NCI-H510A treated with DMSO at 0.1 percent for 48 hours (cell line): ENCODE measurements around the gene MORN5.

Experiments used
- DNase-seq: peaks from one replicate; lab custom pipeline; 2025; lab: John Stamatoyannopoulos, UW

Gene MORN5

DNA sequence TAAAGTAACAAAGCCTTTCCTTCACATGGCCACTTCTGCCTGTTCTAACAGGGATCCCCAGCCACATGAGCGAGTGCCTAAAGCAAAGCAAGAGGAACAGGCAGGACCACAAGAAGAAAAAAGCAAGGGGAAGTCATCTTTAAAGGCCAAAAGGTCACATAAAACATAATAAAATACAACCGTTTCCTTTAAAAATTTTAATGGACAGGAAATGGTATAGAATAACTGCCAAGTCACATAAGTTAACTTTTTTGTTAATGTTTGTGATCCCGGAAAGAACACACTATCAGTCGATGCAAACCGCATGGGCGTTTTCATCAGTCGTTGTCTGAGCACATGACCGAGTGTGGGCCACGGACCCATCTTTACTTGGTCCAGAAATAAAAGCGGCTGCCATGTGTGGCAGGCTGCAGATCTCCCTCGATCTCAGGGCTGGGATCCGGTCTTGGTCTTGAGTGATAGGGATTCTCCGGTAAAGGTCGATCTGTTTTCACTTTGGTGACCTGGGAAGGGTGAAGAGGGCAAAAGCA, 15.8 kb upstream of the MORN5 start:
- no peak for DNase-seq

GRCh38 chr9:122144836-122145591, 14.7 kb upstream of the MORN5 start:
- no peak for DNase-seq

- no peak for DNase-seq
Observed at GRCh38 chr9:122145592-122145863, 14.2 kb upstream of the MORN5 start.

DNA sequence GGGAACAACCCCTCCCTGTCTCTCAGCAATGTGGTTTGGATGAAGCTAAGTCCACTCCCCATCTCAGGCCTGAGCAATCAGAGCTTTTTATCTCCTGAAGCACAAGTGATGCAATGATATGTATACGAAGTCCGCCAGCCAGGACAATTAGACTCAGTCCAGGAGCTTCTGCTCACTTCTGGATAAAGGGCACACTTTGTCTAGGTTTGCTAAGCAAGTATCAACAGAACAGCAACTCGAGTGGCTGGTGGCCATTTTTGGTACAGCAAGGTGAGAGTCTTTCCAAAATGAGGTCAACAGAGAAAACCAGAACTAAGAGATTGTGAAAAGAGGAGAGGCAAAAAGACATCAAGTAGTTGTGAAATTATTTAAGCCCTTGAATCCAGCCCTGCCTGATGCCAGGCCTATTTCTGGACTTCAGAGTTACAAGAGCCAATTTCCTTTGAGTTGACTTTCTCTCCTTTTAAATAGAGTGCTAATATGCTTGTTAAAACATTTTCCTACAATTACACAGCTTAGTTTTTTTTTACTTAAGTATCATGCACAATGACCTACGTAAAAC, 8.4 kb upstream of the MORN5 start:
- no peak for DNase-seq

DNA sequence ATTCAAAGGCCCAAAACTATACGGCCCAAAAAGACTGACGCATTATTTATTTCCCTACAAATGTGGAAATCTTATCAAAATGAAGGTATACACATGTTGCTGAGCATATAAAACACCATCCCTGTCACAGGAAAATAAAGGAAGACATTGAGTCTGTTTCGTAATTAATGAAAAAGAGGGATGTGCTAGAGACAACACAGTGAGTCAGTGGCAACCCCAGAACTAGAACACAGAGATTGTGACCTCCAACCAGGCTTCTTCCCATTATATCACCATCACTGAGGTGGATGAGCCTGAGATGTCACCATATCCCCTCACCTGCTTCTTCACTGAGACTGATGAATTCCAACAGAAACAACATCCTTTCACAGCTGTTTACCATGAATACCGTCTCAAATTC, 3.9 kb upstream of the MORN5 start:
- no peak for DNase-seq

DNA sequence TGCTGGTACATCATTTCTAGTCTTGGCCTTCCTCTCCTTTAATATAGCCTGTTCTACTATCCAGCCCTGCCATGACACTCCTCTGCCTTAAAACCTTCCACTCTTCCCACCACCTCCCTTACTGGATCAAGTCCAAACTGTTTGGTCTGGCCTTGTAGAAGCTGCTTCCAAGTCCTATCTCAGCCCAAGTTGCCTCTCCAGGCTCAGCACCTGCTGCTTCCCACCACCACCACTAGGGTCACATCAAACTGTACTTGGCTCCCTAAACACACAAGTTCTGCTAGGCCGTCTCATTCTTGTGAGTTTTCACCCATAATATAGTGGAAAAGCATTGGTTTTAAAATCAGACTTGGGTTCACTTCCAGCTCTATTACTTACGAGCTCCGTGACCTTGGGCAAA, 1.5 kb upstream of the MORN5 start:
- peak; percentile 23 for DNase-seq

GRCh38 chr9:122159925-122160246, 178 bp downstream of the MORN5 start:
- DNase-seq = no peak

- no peak for DNase-seq
Observed at GRCh38 chr9:122162415-122162814, 2.7 kb downstream of the MORN5 start.

DNA sequence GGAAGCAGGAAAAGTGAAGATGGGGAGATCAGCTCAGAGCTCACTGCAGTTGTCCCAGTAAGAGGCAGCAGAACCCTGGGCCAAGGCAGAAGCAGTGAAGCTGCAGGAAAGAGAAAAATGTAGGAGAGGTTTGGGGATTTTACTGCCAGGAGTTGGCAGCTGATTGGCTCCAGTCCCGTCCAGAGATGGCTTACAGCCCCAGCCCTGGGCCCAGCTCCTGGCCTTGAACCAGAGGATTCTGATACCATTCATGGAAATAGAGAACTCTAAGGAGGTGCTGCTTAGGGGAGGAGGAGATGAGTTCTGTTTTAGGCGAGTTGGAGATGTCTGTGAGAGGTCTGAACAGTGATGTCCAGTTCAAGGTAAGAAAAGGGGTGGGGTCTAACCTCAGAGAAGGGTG, 4.6 kb downstream of the MORN5 start:
- no peak for DNase-seq

GRCh38 chr9:122168356-122168755, 8.6 kb downstream of the MORN5 start:
- no peak for DNase-seq

DNA sequence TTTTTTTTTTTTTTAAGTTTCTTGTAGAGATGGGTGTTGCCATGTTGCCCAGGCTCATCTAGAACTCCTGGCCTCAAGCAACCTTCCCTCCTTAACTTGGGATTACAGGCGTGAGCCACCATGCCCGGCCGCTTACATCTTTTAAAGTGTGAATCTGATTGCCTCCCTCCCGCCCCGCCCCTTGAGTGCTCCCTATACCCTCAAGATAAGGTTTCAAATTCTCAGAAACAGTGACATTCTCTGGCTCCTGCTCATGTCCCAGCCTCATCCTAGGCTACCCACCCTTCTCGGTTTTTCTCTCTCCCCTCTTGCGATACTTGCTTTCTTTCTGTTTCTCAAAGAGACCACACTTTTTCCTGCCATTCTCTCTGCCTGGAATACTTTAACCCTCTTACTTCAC, 12.4 kb downstream of the MORN5 start:
- no peak for DNase-seq

GRCh38 chr9:122173670-122174069, 14.0 kb downstream of the MORN5 start:
- DNase-seq = no peak

DNA sequence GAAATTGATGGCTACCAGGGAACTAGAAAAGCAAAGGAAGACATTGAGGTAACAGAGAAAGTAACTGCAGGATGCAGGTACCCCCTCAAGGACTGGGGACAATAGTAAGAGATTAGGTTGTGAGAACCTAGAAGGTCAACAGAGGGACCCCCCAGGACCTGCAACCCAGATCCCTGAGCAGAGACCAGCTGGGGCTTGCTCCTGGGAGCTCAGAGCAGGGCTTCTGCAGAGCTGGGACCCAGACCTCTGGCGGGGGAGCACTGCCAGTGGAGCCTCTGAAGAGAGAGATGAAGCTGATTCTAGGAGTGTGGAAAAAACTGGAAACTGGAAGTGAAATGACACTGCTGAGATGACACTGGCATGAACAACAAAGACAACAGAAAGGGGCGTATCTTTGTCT, 17.2 kb downstream of the MORN5 start:
- DNase-seq = no peak

DNA sequence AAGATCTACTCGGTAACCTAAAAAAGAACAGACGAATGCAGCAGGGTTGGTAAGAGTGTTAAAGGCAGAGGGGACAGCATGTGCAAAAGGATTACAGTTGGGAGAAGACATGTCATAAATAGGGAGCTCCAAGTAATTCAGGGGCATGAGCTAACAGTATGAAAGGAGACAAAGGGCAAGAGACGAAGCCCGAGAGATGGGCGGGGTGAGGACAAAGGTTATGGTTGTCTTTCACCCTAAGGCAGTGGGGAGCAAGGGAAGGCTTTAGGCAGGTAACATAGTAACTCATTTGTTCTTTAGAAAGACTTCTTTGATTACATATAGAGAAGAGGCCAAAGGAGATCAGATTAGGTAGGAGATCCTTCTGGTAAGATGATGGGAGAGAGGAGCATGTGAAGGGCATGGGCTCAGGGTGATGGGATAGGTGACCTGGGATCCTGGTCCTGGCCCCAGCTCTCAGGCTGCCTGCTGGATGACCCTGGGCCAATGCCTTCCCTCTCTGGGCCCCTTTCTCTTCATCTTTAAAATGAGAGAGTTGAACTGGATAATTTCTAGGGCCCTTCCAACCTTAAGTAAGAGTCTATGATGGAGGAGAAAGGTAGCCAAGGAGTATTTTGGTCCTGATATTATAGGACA, 19.5 kb downstream of the MORN5 start:
- no peak for DNase-seq

GRCh38 chr9:122179690-122180074, 20.0 kb downstream of the MORN5 start:
- DNase-seq = no peak

GRCh38 chr9:122180633-122181032, 20.9 kb downstream of the MORN5 start:
- no peak for DNase-seq

- no peak for DNase-seq
Observed at GRCh38 chr9:122183501-122183900, 23.8 kb downstream of the MORN5 start.

GRCh38 chr9:122184551-122184950, 24.8 kb downstream of the MORN5 start:
- DNase-seq = no peak

- DNase-seq = no peak
Observed at GRCh38 chr9:122186301-122186700, 26.6 kb downstream of the MORN5 start.

GRCh38 chr9:122186777-122187470, 27.2 kb downstream of the MORN5 start:
- DNase-seq = no peak

DNA sequence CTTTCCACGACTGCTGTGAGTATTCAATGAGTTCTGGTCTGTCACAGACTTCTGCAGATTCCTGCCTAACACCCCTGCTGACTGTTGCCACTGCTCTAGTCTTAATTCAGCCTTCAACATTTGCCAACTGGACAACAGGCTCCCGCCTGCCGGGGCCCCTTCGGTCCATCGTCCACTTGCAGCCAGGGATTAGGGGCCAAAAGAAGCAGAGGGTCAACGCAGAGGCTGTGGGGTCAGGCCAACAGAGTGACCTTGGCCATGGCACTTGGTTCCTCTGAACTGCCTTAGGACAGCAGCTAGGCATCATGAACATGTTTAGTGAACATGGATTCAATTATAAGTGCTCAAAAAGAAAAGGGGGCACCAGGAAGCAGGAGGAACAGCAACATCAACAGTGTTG, 28.7 kb downstream of the MORN5 start:
- DNase-seq = no peak

GRCh38 chr9:122190597-122191381, 31.1 kb downstream of the MORN5 start:
- DNase-seq = no peak
